Limb (tissue), 2 donors: ENCODE results near the gene MYO1E.
A peak's percentile ranks its signal among the peaks of the same experiment; 100 is the strongest.
"Not testable (repeated sequence)": the region's sequence is repeated elsewhere in the genome, so short reads cannot be mapped to it uniquely, and the experiment has no call there.

ENCODE experiments used
- DNase-seq, 2 donors: peaks; one replicate each; pipeline ENCODE4 v3.0.0-alpha.2; 2016; ENCODE audit errors: extremely low spot score in 2 of 2

Gene MYO1E

DNA sequence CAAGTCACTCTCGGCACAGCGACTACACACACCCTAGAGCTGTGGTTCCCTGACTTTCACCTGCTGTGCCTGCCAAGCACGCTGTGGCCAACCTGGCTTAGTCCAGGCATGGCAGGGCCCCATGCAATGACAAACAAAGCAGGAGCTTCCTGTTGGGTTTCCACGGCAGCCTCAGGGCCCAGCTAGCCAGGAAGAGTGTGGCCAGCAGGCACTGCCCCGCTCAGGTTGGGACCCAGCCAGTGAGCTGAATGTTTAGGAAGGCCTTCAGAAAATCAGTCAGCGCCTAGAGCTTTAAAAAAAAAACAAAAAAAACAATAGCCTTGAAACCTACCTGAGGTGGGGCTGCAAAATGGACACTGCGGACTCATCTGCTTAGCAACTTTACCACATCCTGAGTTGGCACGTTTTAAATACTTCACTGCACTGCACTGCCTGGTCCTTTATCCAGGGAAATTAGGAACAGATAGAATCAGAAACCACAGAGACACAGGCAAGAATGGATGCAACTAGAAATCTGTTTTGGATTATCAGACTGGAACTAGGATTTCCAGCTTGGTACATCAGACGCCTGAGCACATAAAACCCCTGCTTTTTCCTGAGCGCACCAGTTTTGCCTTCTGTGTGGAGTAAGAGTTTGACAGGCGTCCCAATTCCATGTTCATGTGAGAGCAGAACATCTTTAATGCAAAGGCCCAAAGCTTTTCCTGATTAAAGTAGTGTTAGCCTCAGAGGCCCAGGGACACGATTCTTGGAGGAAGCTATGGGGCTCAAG, 202.2 kb downstream of the MYO1E start:
- no peak for DNase-seq

- DNase-seq = no peak
These were observed 203.4 kb downstream of the MYO1E start for GRCh38 chr15:59169251-59169708.

DNA sequence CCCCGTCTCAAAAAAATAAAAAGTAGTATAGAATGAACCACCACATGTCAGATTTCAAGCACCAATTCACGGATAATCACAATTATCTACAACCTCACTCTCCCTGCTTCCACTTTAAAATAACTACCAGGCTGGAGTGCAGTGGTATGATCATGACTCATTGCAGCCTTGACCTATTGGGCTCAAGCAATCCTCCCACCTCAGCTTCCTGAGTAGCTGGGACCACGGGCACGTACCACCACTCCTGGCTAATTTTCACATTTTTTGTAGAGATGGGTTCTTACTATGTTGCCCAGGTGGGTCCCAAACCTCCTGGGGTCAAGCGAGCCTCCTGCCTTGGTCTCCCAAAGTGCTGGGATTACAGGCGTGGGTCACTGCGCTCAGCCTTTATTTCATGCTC, 204.1 kb downstream of the MYO1E start:
- no peak for DNase-seq

- DNase-seq = no peak
These were observed 205.9 kb downstream of the MYO1E start for GRCh38 chr15:59166601-59167265.

DNA sequence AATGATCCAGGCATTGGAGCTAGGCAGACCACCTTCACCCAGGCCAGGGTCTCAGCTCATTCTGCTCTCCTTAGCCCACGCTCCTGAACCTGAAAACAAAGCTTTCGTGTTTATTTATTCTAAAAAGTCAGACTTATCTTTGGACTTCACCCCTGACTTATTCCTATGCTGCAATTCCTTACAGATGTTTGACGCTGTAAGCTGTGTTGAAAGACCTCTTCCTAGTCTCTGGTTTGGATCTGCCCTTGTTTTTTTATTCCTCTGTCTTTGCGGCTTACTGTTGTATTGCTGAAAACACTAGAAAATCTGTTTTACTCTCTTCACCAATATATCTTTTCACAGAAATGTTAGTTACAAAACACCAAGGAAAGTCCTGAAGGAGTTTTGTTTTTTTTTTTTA, 206.5 kb downstream of the MYO1E start:
- DNase-seq = no peak

DNA sequence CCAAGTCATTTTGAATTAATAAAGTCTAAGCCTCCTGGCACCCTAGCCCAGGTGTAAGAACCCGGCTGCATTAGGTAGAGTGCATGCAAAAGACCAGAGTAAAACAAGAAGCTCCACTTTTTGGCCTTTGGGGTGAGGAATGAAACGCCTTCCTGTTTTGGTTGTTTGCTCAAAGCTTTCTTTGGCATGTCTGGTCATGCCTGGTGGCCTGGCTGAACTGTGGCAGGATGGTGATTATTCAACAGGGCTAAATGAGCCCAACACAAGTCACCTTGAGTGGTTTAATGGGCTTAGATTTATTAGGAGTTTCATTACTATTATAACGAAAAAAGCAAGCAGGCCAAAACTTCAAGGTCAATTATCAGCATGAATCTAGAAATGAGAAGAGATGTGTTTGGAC, 206.9 kb downstream of the MYO1E start:
- no peak for DNase-seq

GRCh38 chr15:59162080-59162479, 210.6 kb downstream of the MYO1E start:
- DNase-seq = not testable (repeated sequence)

DNA sequence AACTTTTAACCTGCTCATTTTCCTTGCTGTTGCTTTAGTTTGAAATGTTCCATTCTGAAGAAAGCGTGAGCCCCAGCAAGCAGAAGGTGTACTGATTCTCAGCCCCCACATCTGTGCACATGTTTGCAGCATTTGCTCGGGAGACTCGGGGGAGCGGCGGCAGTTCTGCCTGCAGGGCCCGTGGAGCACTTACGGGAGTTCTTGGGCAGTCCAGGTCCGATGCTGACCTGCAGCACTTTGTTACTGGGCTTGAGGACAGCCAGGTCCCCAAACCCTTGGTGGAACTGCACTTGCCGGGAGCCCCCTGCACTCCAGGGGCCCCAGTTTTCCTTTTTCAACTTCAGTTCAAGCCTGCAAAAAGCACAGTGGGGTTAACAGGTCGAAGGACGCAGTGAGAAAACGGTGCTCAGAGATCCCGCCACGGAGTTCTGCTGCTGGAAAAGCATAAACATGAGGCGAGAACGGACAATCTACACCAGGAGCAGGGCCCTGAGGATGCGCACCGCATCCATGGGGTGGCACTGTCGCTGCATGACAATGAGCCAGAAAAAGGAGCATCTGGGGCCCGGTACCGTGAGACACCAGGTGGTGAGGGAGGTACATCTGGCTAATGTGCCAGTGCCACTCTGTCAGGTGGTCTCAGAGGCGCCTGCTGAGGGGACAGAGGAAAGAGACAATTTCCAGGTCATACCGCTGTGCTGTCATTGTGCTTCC, 211.6 kb downstream of the MYO1E start:
- DNase-seq = peak in 1 of 2 donors; percentile 60

- DNase-seq = no peak
These were observed 213.5 kb downstream of the MYO1E start for GRCh38 chr15:59159210-59159609.

- no peak for DNase-seq
These were observed 214.0 kb downstream of the MYO1E start for GRCh38 chr15:59158701-59159034.

DNA sequence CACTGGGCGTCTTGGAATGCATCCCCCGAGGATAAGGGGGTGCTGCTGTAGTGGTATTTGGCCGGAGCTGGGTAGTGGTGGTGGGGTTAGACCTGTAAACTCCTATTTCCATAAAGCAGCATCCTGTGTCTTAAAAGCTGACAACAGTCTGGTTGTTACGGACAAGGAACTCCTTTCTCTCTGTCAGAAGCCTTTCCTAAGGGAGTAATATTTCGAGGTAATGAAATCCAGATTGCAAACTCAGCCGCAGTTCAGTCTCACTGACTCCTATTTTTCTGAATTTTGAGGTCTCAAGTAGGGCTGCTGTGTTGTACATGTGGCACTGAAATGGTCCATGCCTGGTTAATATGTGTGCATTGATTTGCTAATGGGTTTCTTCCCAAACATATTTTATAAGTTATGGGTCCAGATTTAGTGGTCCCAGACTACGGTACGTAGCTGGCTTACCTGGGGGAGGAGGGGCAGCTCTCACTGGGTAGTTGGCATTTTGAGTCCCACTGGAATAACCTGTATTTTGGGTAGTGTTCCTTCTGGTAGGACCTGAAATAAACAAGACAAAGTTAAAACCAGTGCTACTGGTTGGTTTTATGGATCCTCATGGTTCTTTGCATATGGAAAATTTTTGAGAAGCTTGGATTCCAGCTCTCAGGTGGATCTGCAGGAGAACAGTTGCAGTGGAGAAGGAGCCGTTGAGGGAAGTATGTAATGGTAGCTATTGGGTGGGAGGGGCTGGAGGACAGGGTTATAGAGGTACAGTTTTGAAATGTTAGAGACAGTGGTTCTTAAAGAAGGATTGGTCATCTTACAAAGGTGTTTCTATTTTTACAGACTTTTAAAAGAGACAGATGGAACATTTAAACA, 214.6 kb downstream of the MYO1E start:
- no peak for DNase-seq

DNA sequence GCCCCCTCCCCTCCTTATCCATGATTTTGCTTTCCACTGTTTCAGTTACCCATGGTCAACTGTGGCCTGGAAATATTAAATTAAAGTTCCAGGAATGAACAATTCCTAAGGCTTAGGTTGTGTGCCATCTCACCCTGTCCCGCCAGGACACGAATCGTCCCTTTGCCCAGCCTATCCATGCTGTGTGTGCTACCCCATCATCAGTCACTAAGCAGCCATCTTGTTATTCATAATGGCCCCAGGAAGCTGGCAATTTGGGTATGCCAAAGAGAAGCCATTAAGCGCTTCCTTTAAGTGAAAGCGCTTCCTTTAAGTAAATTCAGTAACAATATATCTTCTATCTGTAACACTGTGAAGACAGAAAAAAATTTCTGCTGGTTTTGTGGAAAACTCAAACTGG, 215.3 kb downstream of the MYO1E start:
- no peak for DNase-seq

- DNase-seq = no peak
These were observed 217.2 kb downstream of the MYO1E start for GRCh38 chr15:59155431-59155830.

- no peak for DNase-seq
These were observed 218.4 kb downstream of the MYO1E start for GRCh38 chr15:59154243-59154642.

DNA sequence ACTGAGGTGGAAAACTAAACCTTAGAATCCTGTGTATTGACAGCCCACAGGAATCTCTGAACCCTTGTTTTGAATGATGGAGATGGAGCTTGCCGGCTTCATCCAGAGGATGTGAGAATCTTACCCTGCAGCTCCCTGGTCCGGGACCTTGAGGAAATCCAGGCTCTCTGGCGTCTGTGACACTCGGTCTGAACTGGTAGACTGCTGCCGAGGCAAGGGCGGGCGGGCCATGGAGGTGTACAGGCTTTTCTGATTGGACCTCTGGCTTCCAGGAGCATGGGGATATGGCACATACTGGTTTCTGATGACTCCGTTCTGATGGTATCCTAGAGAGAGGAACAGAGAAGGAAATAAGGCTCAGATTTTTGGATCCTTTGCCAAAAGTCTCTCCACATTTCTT, 219.2 kb downstream of the MYO1E start:
- no peak for DNase-seq

DNA sequence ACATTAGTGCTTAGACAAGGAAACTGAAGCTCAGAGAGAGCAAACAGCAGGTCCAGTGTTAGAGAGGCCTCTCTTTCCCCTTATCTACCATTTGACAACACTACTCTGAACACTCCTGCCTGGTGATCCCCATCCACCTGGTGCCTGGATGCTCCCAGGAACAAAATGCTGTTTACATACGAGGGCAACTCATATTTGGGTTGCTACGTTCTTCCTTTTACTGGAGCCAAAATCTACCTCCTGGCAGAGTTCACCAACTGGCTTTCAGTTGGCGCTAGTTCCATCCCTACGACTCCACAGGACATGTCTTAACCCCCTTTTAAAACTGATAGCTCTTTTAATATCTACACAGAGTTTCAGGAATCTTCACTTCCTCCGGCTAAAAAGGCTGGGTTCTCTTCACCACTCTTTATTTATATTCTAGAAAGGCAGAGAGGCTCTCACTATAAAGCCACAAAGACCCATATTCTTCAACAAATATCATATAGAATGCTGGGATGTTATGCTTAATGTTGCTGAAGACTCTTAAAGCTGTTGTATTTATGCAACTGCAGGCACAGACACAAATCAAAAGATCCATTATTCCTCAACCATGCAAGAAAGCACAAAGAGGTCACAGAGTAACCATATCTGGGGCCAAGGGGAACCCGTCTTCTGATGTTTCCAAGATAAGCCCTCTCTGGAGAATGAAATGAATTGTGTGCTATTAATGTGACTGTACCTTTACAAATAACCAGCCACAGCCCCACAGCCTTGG, 219.8 kb downstream of the MYO1E start:
- DNase-seq = no peak

- no peak for DNase-seq
These were observed 222.5 kb downstream of the MYO1E start for GRCh38 chr15:59150185-59150584.

- DNase-seq = peak in 1 of 2 donors; percentile 45
These were observed 224.4 kb downstream of the MYO1E start for GRCh38 chr15:59148153-59148833.

DNA sequence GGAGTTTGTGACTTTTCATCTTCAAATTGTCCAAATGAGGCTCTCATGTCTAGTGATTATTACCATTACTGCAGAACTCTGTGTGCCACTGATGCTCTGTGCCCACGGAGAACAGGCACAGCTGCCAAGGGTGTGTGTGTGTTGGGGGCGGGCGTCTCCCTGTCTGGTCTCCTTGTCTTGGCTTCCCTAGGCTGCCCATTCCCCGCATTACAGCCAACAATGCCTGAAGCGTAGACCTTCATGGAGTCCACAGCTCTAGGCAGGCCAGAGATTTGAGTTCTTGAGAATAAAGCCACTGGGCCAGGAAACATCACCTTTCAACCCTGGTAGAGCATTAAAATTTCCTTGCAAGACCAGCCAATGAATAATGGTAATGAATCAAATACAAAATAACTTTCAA, 225.0 kb downstream of the MYO1E start:
- no peak for DNase-seq

GRCh38 chr15:59144594-59144993, 228.1 kb downstream of the MYO1E start:
- not testable (repeated sequence) for DNase-seq
